ENCODE results near the gene NIM1K. TPM values are rescaled to one million over a fixed set of nuclear protein-coding genes. Genes with fewer than 3 reads are reported as not detected.

The NIM1K gene
- total and polyA plus RNA-seq, 2 of the 13 experiments (the other 11 are each of a cell fraction or from before 2014, with no cell fraction given): 0.04 TPM; not detected in 1

DNA sequence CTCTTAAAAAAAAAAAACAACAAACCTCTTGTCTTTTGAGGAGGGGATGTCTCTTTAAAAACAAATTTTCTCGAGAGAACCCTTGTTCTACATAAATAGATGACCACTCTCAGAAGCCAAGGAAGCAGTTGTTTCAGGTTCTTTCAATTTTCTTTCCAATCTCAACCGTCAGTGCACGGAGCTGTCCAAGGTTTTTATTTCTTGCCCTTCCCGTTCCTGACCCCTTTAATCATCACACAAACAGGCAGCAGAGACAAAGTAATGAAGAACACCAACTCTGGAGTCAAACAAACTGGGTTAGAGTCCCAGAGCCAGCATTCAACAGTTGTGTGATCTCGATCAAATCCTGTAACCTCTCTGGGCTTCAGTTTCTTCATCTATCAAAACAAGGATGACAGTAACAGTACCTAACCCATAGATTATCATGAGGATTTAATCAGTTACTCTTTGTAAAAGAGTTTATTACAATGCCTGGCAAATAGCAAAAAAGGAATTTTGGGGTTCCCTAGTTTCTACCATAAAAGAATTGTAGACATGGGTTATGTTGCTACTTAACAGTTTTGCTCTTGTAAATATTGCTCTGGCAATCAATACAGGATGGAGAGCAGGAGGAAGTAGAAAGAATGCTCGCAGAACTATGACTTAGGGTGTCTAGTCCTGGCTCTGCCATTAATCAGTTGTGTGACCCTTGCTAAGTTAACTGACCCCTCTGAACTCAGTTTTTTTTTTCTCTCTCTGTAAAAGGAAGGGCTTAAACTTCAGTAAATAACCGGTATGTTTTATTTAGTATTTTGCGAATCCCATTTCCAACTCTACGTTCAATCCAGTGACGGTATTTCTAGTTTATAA is 1.0 kb upstream of the NIM1K start (continued):
- TF ChIP-seq ZNF282 (IDR thresholded peaks at IDR 0.05; ENCODE audit: partially characterized antibody) (no peak), IRF2 (CRISPR knock-in tag; IDR thresholded peaks at IDR 0.05) (no peak), HBP1 (CRISPR knock-in tag; IDR thresholded peaks at IDR 0.05; ENCODE audit: low read depth) (no peak), GABPA (IDR thresholded peaks at IDR 0.05; ENCODE audit: low read depth, low read length) (no peak), GABPA (CRISPR knock-in tag; IDR thresholded peaks at IDR 0.05; ENCODE audit: low read depth) (no peak), ZFP90 (CRISPR knock-in tag; IDR thresholded peaks at IDR 0.05; ENCODE audit: borderline replicate concordance) (no peak), MIER2 (CRISPR knock-in tag; IDR thresholded peaks at IDR 0.05) (peak; percentile 93), ZNF704 (CRISPR knock-in tag; IDR thresholded peaks at IDR 0.05; ENCODE audit: borderline replicate concordance) (no peak)
- TF ChIP-seq, protein P1, sequence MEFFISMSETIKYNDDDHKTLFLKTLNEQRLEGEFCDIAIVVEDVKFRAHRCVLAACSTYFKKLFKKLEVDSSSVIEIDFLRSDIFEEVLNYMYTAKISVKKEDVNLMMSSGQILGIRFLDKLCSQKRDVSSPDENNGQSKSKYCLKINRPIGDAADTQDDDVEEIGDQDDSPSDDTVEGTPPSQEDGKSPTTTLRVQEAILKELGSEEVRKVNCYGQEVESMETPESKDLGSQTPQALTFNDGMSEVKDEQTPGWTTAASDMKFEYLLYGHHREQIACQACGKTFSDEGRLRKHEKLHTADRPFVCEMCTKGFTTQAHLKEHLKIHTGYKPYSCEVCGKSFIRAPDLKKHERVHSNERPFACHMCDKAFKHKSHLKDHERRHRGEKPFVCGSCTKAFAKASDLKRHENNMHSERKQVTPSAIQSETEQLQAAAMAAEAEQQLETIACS (CRISPR knock-in tag; IDR thresholded peaks at IDR 0.05): no peak
